WERI-Rb-1 (cell line): ENCODE results near the gene ASCC3.
A peak's percentile ranks its signal among the peaks of the same experiment; 100 is the strongest.
"Not testable (repeated sequence)": the region's sequence is repeated elsewhere in the genome, so short reads cannot be mapped to it uniquely, and the experiment has no call there.

Experiments
- DNase-seq: peaks from one replicate; pipeline ENCODE4 v3.0.0-alpha.2; 2020
- H3K27ac ChIP-seq: fragments of 250-450 bp; sonication (Bioruptor Pico); 2 replicates; pipeline ENCODE4 v1.5.1; 2020; ENCODE audit warnings: mild to moderate bottlenecking, moderate library complexity
- H3K27me3 ChIP-seq: fragments of 250-450 bp; sonication (Bioruptor Pico); 2 replicates; pipeline ENCODE4 v1.5.1; 2021; ENCODE audit warnings: mild to moderate bottlenecking, low read depth, moderate library complexity; ENCODE audit not compliant: insufficient read depth, severe bottlenecking
- H3K36me3 ChIP-seq: fragments of 250-450 bp; sonication (Bioruptor Pico); 2 replicates; pipeline ENCODE4 v1.5.1; 2020; ENCODE audit warnings: mild to moderate bottlenecking, moderate library complexity
- H3K4me3 ChIP-seq: 2 replicates; pipeline ENCODE4 v1.5.1; 2011; ENCODE audit warnings: low read depth, mild to moderate bottlenecking, control low read depth, low read length
- H3K9me3 ChIP-seq: fragments of 250-450 bp; sonication (Bioruptor Pico); 2 replicates; pipeline ENCODE4 v1.5.1; 2021; ENCODE audit warnings: mild to moderate bottlenecking, moderate library complexity; ENCODE audit not compliant: severe bottlenecking
- CTCF ChIP-seq: IDR thresholded peaks from 2 replicates; pipeline ENCODE4 v1.5.1; 2011; ENCODE audit warnings: low read depth, mild to moderate bottlenecking, control low read depth, inconsistent platforms, low read length

The ASCC3 gene

DNA sequence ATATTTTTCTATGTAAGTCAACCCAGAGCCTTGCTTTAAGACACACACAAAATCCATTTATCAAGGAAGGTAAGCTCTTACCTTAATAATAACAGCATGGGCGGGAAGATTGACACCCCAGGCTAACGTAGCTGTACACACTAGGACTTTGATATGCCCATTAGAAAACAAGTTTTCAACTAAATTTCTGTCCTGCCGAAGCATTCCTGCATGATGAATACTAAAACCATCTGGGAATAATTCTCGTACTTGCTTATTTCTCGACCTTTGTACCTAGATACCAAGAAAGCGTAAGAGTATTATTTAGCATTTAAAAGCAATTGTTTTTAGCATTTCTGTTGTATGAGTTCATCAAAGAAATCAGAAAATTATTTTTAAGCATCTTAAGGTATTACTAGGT, 218.9 kb downstream of the ASCC3 start:
- peaks cover 6% of the 10 kb centered on the region; the same call in 1 of the 2 replicates for H3K36me3 ChIP-seq
- TF ChIP-seq CTCF = no peak
- DNase-seq = no peak
- H3K27me3 ChIP-seq = no peaks in the 10 kb centered on the region
- H3K27ac ChIP-seq = no peak overlapping the region
- no peaks in the 10 kb centered on the region for H3K9me3 ChIP-seq
- no peak overlapping the region for H3K4me3 ChIP-seq

DNA sequence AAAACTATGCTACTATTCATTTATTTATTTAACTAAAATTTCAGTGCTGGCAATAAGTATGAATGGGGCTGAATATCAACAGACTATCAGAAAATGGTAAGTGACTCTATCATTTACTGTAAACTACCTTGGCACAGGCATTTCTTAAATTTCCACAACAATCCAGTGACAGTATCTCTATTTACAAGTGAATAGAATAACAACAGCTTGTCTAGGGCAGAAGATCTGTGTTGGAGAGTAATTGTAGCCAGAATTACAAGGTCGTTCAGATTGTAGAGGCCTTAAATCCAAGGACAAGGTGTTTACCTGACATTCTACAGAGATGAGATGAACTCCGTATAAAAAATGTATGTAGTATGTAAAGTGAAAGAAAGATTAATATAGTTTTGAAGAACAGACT, 222.6 kb downstream of the ASCC3 start:
- Histone ChIP-seq H3K27me3 (no peaks in the 10 kb centered on the region), H3K27ac (no peak overlapping the region), H3K36me3 (peaks cover 9% of the 10 kb centered on the region), H3K4me3 (no peak overlapping the region), H3K9me3 (no peaks in the 10 kb centered on the region)
- DNase-seq = no peak
- TF ChIP-seq CTCF = no peak

DNA sequence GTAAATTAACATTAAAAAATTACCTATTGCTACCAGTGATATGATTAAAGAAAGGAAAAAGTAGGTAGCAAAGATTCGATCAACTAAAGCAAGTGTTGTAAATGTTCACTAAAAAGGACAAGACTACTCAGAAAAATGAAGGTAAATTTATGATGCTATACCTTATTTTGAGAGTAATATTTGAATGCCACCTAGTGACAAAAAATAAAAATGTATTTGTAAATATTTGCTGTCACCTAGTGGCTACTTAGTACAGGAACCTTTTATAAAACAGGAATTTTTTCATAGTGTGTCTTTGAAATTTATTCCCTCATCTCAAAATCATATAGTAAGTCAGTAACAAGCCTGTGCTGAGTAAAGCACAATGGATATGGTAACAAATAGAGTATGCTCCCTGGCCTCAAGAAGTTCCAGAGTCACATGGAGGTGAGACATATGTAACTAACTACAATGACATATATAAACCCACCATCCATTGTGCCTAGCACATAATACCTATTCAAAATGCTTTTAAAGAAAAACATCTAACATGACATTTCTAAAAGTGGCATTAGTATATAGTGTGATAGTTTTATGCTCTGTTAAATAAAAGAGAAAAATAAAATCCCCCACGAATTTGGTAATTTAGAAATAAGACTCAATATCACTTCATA, 223.3 kb downstream of the ASCC3 start:
- H3K27ac ChIP-seq = no peak overlapping the region
- peaks cover 13% of the 10 kb centered on the region for H3K36me3 ChIP-seq
- no peaks in the 10 kb centered on the region for H3K27me3 ChIP-seq
- peak; percentile 24; the same call in 1 of the 2 replicates for TF ChIP-seq CTCF
- no peak overlapping the region for H3K4me3 ChIP-seq
- no peak for DNase-seq
- H3K9me3 ChIP-seq = no peaks in the 10 kb centered on the region

- H3K27ac ChIP-seq, DNase-seq, H3K4me3 ChIP-seq, H3K9me3 ChIP-seq, H3K27me3 ChIP-seq: not testable (repeated sequence)
- H3K36me3 ChIP-seq = peaks cover 14% of the 10 kb centered on the region
Observed at GRCh38 chr6:100641147-100641546, 240.0 kb downstream of the ASCC3 start.

GRCh38 chr6:100633096-100633777, 247.9 kb downstream of the ASCC3 start:
- H3K27ac ChIP-seq = no peak overlapping the region

More at GRCh38 chr6:100633096-100633777, 247.9 kb downstream of the ASCC3 start:
- Histone ChIP-seq H3K27me3 (no peaks in the 10 kb centered on the region), H3K9me3 (no peaks in the 10 kb centered on the region), H3K4me3 (no peak overlapping the region), H3K36me3 (peaks cover 2% of the 10 kb centered on the region; the same call in 1 of the 2 replicates)
- TF ChIP-seq CTCF = no peak
- no peak for DNase-seq
